CD4-positive, alpha-beta T cell (primary cell): ENCODE results near the gene C10orf120. TPM values are rescaled to one million over a fixed set of nuclear protein-coding genes. Genes with fewer than 3 reads are reported as not detected.
A peak's percentile ranks its signal among the peaks of the same experiment; 100 is the strongest.

Source experiments
- ATAC-seq: fragments of 200-7000 bp; cut with Tn5 transposase; one replicate; pipeline ENCODE4 v1.10.0; 2022; ENCODE audit warnings: mild to moderate bottlenecking; ENCODE audit not compliant: poor library complexity
- CTCF ChIA-PET: fragments of 350-600 bp; sonication (Branson Sonifier 250); formaldehyde crosslinking; loops from one replicate; lab custom pipeline; 2021; ENCODE audit warnings: antibody characterized with exemption, inconsistent platforms; lab: Charles Lee
- POLR2A ChIA-PET: fragments of 350-600 bp; sonication (Branson Sonifier 250); formaldehyde crosslinking; loops from one replicate; lab custom pipeline; 2021; ENCODE audit warnings: antibody characterized with exemption, inconsistent platforms; lab: Charles Lee
- DNase-seq, 14 experiments: peaks; one replicate each; pipeline ENCODE4 v3.0.0-alpha.2; 2013 to 2020; ENCODE audit warnings: mixed read lengths in 2 of 14
- H3K27ac ChIP-seq, 2 donors: one replicate each; pipeline versions ENCODE4 v1.5.1 to v1.7.0; 2013; ENCODE audit warnings: low read length in 2 of 2, low read depth in 1 of 2, mild to moderate bottlenecking in 1 of 2
- H3K27me3 ChIP-seq, 2 experiments: 1 replicate in 1 of 2; 2 replicates in 1 of 2; pipeline versions ENCODE4 v1.6.1 to v1.7.0; 2013; ENCODE audit warnings: low read length in 2 of 2, control low read depth in 1 of 2, mild to moderate bottlenecking in 1 of 2, moderate library complexity in 1 of 2; ENCODE audit not compliant: insufficient read depth in 2 of 2, control insufficient read depth in 1 of 2
- H3K36me3 ChIP-seq: one replicate; pipeline ENCODE4 v1.6.1; 2013; ENCODE audit warnings: low read length, control low read depth; ENCODE audit not compliant: insufficient read depth
- H3K4me1 ChIP-seq: one replicate; pipeline ENCODE4 v1.6.1; 2013; ENCODE audit warnings: low read length, control low read depth; ENCODE audit not compliant: insufficient read depth
- H3K4me3 ChIP-seq: one replicate; pipeline ENCODE4 v1.5.1; 2013; ENCODE audit warnings: mild to moderate bottlenecking, low read length, moderate library complexity
- H3K9me3 ChIP-seq, 2 experiments: 1 replicate in 1 of 2; 2 replicates in 1 of 2; pipeline versions ENCODE4 v1.6.1 to v1.7.0; 2013; ENCODE audit warnings: low read length in 2 of 2, mild to moderate bottlenecking in 2 of 2, control low read depth in 1 of 2, moderate library complexity in 1 of 2; ENCODE audit not compliant: control insufficient read depth in 1 of 2, insufficient read depth in 1 of 2
- H3K27ac Mint-ChIP-seq: one replicate; pipeline ENCODE4 v1.8.0; 2020; ENCODE audit warnings: mixed read lengths
- H3K27me3 Mint-ChIP-seq: one replicate; pipeline ENCODE4 v1.8.0; 2021; ENCODE audit warnings: mixed read lengths
- H3K36me3 Mint-ChIP-seq: one replicate; pipeline ENCODE4 v1.8.0; 2021; ENCODE audit warnings: low read depth, mixed read lengths
- H3K4me1 Mint-ChIP-seq: one replicate; pipeline ENCODE4 v1.8.0; 2021; ENCODE audit warnings: low read depth, mixed read lengths
- H3K4me3 Mint-ChIP-seq: one replicate; pipeline ENCODE4 v1.8.0; 2020; ENCODE audit warnings: mild to moderate bottlenecking, mixed read lengths
- H3K9me3 Mint-ChIP-seq: one replicate; pipeline ENCODE4 v1.8.0; 2020; ENCODE audit warnings: mixed read lengths
- intact Hi-C, 2 experiments: fragments of 100-400 bp; cut with DNase I in 1 of 2; cut with micrococcal nuclease in 1 of 2; formaldehyde crosslinking; loops; one replicate each; pipeline versions ENCODE4 v1.15.1 to v1.9.0; 2023 to 2025; cut with DNase I, micrococcal nuclease
- total RNA-seq, 174 experiments: library from RNA in 2 of 174; stranded (reverse) in 2 of 174; gene quantifications; one replicate each; pipeline ENCODE4 v1.2.3 and lab custom pipeline; 2021 to 2026
- TF ChIP-seq, protein P1 (sequence below): fragments of 200-600 bp; IDR thresholded peaks from one replicate; pipeline ENCODE4 v1.8.0; 2022; ENCODE audit warnings: antibody characterized with exemption, mild to moderate bottlenecking

The C10orf120 gene
- total RNA-seq, 2 experiments from 2014 or later: not detected

DNA sequence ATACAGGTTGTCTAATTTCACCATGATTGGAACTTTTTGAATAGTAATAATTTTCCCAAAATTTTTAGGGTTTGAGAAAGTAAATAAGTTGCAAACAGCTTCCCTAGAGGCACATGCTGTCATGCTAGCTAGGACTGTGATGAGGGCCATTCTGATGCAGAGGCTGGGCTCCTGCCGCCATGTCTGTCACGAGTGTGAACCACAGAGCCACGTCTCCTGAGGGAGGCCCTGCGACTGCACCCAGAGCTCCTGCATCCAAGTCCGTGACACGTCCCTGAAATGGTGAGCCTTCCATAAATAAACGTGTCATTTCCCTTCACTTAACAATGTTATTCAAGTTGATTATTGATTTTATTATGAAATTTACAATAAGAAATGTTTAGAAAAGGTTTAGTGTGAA is 40.0 kb downstream of the C10orf120 start:
- Histone ChIP-seq H3K4me1 (no peaks in the 10 kb centered on the region), H3K27me3 (peaks cover 3 to 8% of the 10 kb centered on the region in 2 experiments), H3K9me3 (no peaks in the 10 kb centered on the region), H3K36me3 (no peaks in the 10 kb centered on the region), H3K27ac (no peak overlapping the region), H3K4me3 (no peak overlapping the region)
- Mint-ChIP-seq H3K36me3 (no peaks in the 10 kb centered on the region), H3K27ac (no peak overlapping the region), H3K9me3 (no peaks in the 10 kb centered on the region), H3K4me3 (no peak overlapping the region), H3K4me1 (no peaks in the 10 kb centered on the region), H3K27me3 (peaks cover 43% of the 10 kb centered on the region)
- intact Hi-C loops: no loop called here
- TF ChIP-seq, protein P1, sequence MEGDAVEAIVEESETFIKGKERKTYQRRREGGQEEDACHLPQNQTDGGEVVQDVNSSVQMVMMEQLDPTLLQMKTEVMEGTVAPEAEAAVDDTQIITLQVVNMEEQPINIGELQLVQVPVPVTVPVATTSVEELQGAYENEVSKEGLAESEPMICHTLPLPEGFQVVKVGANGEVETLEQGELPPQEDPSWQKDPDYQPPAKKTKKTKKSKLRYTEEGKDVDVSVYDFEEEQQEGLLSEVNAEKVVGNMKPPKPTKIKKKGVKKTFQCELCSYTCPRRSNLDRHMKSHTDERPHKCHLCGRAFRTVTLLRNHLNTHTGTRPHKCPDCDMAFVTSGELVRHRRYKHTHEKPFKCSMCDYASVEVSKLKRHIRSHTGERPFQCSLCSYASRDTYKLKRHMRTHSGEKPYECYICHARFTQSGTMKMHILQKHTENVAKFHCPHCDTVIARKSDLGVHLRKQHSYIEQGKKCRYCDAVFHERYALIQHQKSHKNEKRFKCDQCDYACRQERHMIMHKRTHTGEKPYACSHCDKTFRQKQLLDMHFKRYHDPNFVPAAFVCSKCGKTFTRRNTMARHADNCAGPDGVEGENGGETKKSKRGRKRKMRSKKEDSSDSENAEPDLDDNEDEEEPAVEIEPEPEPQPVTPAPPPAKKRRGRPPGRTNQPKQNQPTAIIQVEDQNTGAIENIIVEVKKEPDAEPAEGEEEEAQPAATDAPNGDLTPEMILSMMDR: no peak
- ATAC-seq (no peak), DNase-seq (peak in 1 of 14 experiments; percentile 6)
- POLR2A ChIA-PET: no interaction called here
- CTCF ChIA-PET: no interaction called here

GRCh38 chr10:122659126-122659525 is 40.5 kb downstream of the C10orf120 start:
- TF ChIP-seq, protein P1: no peak
- H3K36me3 ChIP-seq: no peaks in the 10 kb centered on the region
- POLR2A ChIA-PET: no interaction called here
- DNase-seq (no peak), ATAC-seq (no peak)
- H3K9me3 ChIP-seq: no peaks in the 10 kb centered on the region
- Mint-ChIP-seq H3K4me3 (no peak overlapping the region), H3K4me1 (no peaks in the 10 kb centered on the region), H3K27me3 (peaks cover 44% of the 10 kb centered on the region), H3K27ac (no peak overlapping the region), H3K36me3 (no peaks in the 10 kb centered on the region), H3K9me3 (no peaks in the 10 kb centered on the region)
- H3K4me1 ChIP-seq: no peaks in the 10 kb centered on the region
- CTCF ChIA-PET: no interaction called here
- no peak overlapping the region for H3K4me3 ChIP-seq
- peaks cover 3 to 8% of the 10 kb centered on the region in 2 experiments for H3K27me3 ChIP-seq
- H3K27ac ChIP-seq: no peak overlapping the region
- intact Hi-C loops: no loop called here

- H3K27me3 ChIP-seq: peaks cover 3 to 8% of the 10 kb centered on the region in 2 experiments
- no peaks in the 10 kb centered on the region for H3K4me1 Mint-ChIP-seq
- H3K4me3 ChIP-seq: no peak overlapping the region
- H3K9me3 Mint-ChIP-seq: no peaks in the 10 kb centered on the region
- DNase-seq: no peak
- H3K9me3 ChIP-seq: no peaks in the 10 kb centered on the region
- no peaks in the 10 kb centered on the region for H3K36me3 ChIP-seq
- H3K27me3 Mint-ChIP-seq: peaks cover 44% of the 10 kb centered on the region
- H3K4me3 Mint-ChIP-seq: no peak overlapping the region
- H3K27ac ChIP-seq: no peak overlapping the region
- no peak overlapping the region for H3K27ac Mint-ChIP-seq
- CTCF ChIA-PET: no interaction called here
- TF ChIP-seq, protein P1: no peak
- intact Hi-C loops: no loop called here
- H3K36me3 Mint-ChIP-seq: no peaks in the 10 kb centered on the region
- POLR2A ChIA-PET: no interaction called here
- ATAC-seq: no peak
- no peaks in the 10 kb centered on the region for H3K4me1 ChIP-seq
Observed at GRCh38 chr10:122658356-122659049, 41.1 kb downstream of the C10orf120 start.
